ENCODE results near the gene PTPRU.

DNA sequence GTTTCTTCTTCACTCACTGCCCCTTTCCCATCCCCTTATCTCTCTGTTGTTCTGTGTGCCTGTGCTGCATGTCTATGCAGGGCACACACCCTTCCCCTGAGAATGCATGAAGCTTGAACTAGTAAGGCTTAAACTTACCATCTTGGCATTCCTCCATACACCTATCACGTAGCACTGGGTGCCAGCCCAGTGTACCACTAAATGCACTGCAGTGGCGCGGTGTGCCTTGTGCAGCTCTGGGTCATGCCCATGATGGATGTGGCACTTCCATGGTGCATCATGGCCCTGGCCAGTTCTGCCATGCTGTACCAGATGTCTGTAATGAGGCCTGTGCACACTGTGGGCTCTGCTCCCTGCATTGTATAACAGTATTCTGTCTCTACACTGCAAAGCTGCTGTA is 10.7 kb downstream of the PTPRU start:
- TF ChIP-seq SUZ12 (IDR thresholded peaks at IDR 0.05; ENCODE audit: extremely low read depth, insufficient read depth, insufficient read length), result no peak
- TF ChIP-seq ZNF274 (IDR thresholded peaks at IDR 0.05; ENCODE audit: low read depth, low read length), result no peak
